B cell (primary cell): ENCODE results near the gene RTN4RL2. TPM values are rescaled to one million over a fixed set of nuclear protein-coding genes. Genes with fewer than 3 reads are reported as not detected.

ENCODE experiments used
- ATAC-seq: fragments of 200-7000 bp; cut with Tn5 transposase; one replicate; pipeline ENCODE4 v1.10.0; 2021; ENCODE audit warnings: low read depth, mild to moderate bottlenecking, moderate number of reproducible peaks, moderate library complexity
- CTCF ChIA-PET: fragments of 350-600 bp; sonication (Branson Sonifier 250); formaldehyde crosslinking; loops from one replicate; lab custom pipeline; 2021; ENCODE audit warnings: antibody characterized with exemption, inconsistent platforms; lab: Charles Lee
- POLR2A ChIA-PET: fragments of 350-600 bp; sonication (Branson Sonifier 250); formaldehyde crosslinking; loops from one replicate; lab custom pipeline; 2021; ENCODE audit warnings: antibody characterized with exemption; lab: Charles Lee
- DNase-seq: peaks from one replicate; pipeline ENCODE4 v3.0.0; 2013
- H2AFZ ChIP-seq: 2 replicates; pipeline ENCODE4 v1.6.1; 2012; ENCODE audit warnings: mild to moderate bottlenecking, low read depth, low read length; ENCODE audit not compliant: insufficient read depth, poor library complexity, severe bottlenecking
- H3K27ac ChIP-seq, 2 donors: 1 replicate in 1 of 2; 2 replicates in 1 of 2; pipeline ENCODE4 v1.5.1; 2012 to 2013; ENCODE audit warnings: low read length in 2 of 2, mild to moderate bottlenecking in 2 of 2, moderate library complexity in 1 of 2
- H3K27me3 ChIP-seq, 4 experiments: fragments of 200-600 bp in 1 of 4; sonication (generic) in 1 of 4; replicated peaks in 1 of 4; 1 replicate in 2 of 4; 2 replicates in 2 of 4; pipeline versions ENCODE4 v1.6.1 to v1.7.0; 2013 to 2016; ENCODE audit warnings: low read length in 3 of 4, mild to moderate bottlenecking in 2 of 4, mixed read lengths in 1 of 4, moderate library complexity in 1 of 4; ENCODE audit not compliant: insufficient read depth in 4 of 4, control insufficient read depth in 3 of 4; ENCODE audit errors: control extremely low read depth in 1 of 4
- H3K36me3 ChIP-seq, 2 experiments: replicated peaks in 1 of 2; 1 replicate in 1 of 2; 2 replicates in 1 of 2; pipeline versions ENCODE4 v1.6.1 to v1.7.1; 2013; ENCODE audit warnings: low read length in 1 of 2; ENCODE audit not compliant: insufficient read depth in 2 of 2, control insufficient read depth in 1 of 2; ENCODE audit errors: control extremely low read depth in 1 of 2, extremely low read depth in 1 of 2
- H3K4me1 ChIP-seq, 2 donors: fragments of 200-600 bp in 1 of 2; sonication (generic) in 1 of 2; 1 replicate in 1 of 2; 2 replicates in 1 of 2; pipeline versions ENCODE4 v1.5.1 to v1.6.1; 2013 to 2017; ENCODE audit warnings: low read length in 2 of 2; ENCODE audit not compliant: control insufficient read depth in 2 of 2, insufficient read depth in 2 of 2
- H3K4me2 ChIP-seq: replicated peaks from 2 replicates; pipeline ENCODE3; 2012; ENCODE audit warnings: mild to moderate bottlenecking, low read depth, low read length; ENCODE audit not compliant: poor library complexity, severe bottlenecking
- H3K4me3 ChIP-seq, 5 experiments: fragments of 200-600 bp in 1 of 5; sonication (generic) in 1 of 5; 1 replicate in 3 of 5; 2 replicates in 2 of 5; pipeline versions ENCODE4 v1.5.1 to v1.7.0; 2011 to 2016; ENCODE audit warnings: low read length in 4 of 5, mild to moderate bottlenecking in 4 of 5, low read depth in 2 of 5, control low read depth in 1 of 5, moderate library complexity in 1 of 5; ENCODE audit not compliant: insufficient read depth in 1 of 5; ENCODE audit errors: control extremely low read depth in 1 of 5, extremely low read depth in 1 of 5
- H3K79me2 ChIP-seq: fragments of 200-600 bp; sonication (generic); one replicate; pipeline ENCODE4 v1.6.0; 2016; ENCODE audit warnings: low read length; ENCODE audit not compliant: control insufficient read depth, insufficient read depth
- H3K9ac ChIP-seq: fragments of 200-600 bp; sonication (generic); 2 replicates; pipeline ENCODE4 v1.6.1; 2017; ENCODE audit warnings: mild to moderate bottlenecking, low read length, moderate library complexity
- H3K9me3 ChIP-seq, 3 donors: one replicate each; pipeline versions ENCODE4 v1.6.1 to v1.7.1; 2013; ENCODE audit warnings: low read length in 2 of 3; ENCODE audit not compliant: control insufficient read depth in 2 of 3, insufficient read depth in 1 of 3; ENCODE audit errors: control extremely low read depth in 1 of 3
- H4K20me1 ChIP-seq: 2 replicates; pipeline ENCODE4 v1.6.0; 2012; ENCODE audit warnings: mild to moderate bottlenecking, low read length; ENCODE audit not compliant: insufficient read depth, control insufficient read depth, poor library complexity, severe bottlenecking
- H3K27ac Mint-ChIP-seq: one replicate; pipeline ENCODE4 v1.8.0; 2021; ENCODE audit warnings: mixed read lengths
- H3K27me3 Mint-ChIP-seq: one replicate; pipeline ENCODE4 v1.8.0; 2021; ENCODE audit warnings: mixed read lengths
- H3K4me1 Mint-ChIP-seq: one replicate; pipeline ENCODE4 v1.8.0; 2021; ENCODE audit warnings: mixed read lengths
- H3K4me3 Mint-ChIP-seq: one replicate; pipeline ENCODE4 v1.8.0; 2021; ENCODE audit warnings: mixed read lengths
- H3K9me3 Mint-ChIP-seq: one replicate; pipeline ENCODE4 v1.8.0; 2022; ENCODE audit warnings: mixed read lengths; ENCODE audit not compliant: insufficient read depth
- EZH2 ChIP-seq: IDR thresholded peaks from 2 replicates; pipeline ENCODE4 v1.6.1; 2012; ENCODE audit warnings: borderline replicate concordance, low read depth, mild to moderate bottlenecking, moderate library complexity, low read length; ENCODE audit not compliant: insufficient read depth, poor library complexity, severe bottlenecking
- WGBS: methylation state at CpG from one replicate; pipeline ENCODE4 v1.1.5; 2013; ENCODE audit warnings: missing lambda C conversion rate; ENCODE audit not compliant: insufficient coverage; 5-methylcytosine and 5-hydroxymethylcytosine counted together
- intact Hi-C: fragments of 100-400 bp; cut with micrococcal nuclease; formaldehyde crosslinking; loops from one replicate; pipeline ENCODE4 v1.10.0; 2022
- polyA plus RNA-seq: library from polyadenylated mRNA; depleted of rRNA; stranded (reverse); fragments of >200 nt; gene quantifications from 2 replicates; pipeline ENCODE4 v1.2.3, GENCODE V29; 2012
- total RNA-seq, 2 donors: library from RNA; stranded (reverse); fragments of 120-200 nt in 1 of 2; gene quantifications; 1 replicate in 1 of 2; 2 replicates in 1 of 2; pipeline versions ENCODE4 v1.2.3 to v1.2.4, GENCODE V29; 2013 to 2022
- TF ChIP-seq, protein P1 (sequence below): fragments of 200-600 bp; IDR thresholded peaks from one replicate; pipeline ENCODE4 v1.8.0; 2022; ENCODE audit warnings: antibody characterized with exemption, mild to moderate bottlenecking

Gene RTN4RL2
- total and polyA plus RNA-seq, 2 donors (not counting 1 experiment from before 2014, with no cell fraction given), result 0.12 to 0.13 TPM

DNA sequence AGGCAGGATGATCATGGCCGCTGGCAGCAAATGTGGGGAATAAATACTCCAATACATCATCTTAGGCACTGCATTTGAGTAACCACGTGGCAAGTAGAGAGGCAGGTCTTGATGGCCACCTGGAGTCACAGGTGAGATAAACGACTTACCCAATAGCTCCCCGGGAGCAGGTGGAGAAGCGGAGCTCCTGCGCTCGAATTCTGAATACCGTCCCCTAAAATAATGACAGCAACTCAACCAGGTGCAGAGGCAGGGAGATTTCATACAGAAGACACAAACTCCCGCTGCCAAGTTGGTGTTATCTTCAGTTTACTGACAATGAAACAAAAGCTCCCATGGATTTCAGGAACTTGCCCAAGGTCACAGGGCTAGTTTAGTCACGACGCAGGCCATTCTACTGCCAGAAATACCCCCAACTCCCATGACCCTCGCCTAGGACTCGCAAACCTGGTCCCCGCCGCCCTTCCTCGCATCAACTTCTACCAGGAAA, 33.8 kb upstream of the RTN4RL2 start:
- DNase-seq, result no peak
- no peaks in the 10 kb centered on the region for H3K9me3 Mint-ChIP-seq
- TF ChIP-seq, protein P1, sequence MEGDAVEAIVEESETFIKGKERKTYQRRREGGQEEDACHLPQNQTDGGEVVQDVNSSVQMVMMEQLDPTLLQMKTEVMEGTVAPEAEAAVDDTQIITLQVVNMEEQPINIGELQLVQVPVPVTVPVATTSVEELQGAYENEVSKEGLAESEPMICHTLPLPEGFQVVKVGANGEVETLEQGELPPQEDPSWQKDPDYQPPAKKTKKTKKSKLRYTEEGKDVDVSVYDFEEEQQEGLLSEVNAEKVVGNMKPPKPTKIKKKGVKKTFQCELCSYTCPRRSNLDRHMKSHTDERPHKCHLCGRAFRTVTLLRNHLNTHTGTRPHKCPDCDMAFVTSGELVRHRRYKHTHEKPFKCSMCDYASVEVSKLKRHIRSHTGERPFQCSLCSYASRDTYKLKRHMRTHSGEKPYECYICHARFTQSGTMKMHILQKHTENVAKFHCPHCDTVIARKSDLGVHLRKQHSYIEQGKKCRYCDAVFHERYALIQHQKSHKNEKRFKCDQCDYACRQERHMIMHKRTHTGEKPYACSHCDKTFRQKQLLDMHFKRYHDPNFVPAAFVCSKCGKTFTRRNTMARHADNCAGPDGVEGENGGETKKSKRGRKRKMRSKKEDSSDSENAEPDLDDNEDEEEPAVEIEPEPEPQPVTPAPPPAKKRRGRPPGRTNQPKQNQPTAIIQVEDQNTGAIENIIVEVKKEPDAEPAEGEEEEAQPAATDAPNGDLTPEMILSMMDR, result no peak
- no peak for TF ChIP-seq EZH2
- Histone ChIP-seq H3K4me2 (peak overlapping the region; percentile 96), H3K27me3 (no peaks in the 10 kb centered on the region), H3K79me2 (peaks cover 10% of the 10 kb centered on the region), H3K27ac (peak overlapping the region in 1 of 2 donors; percentile 68), H4K20me1 (no peaks in the 10 kb centered on the region), H3K36me3 (peaks cover 0 to 3% of the 10 kb centered on the region in 2 experiments), H2AFZ (peak overlapping the region; percentile 95), H3K9me3 (peaks cover 0 to 4% (median 0%) of the 10 kb centered on the region in 3 donors), H3K9ac (peak overlapping the region; percentile 80), H3K4me3 (peak overlapping the region; percentile 32 to 90 (median 66)), H3K4me1 (peaks cover 28 to 33% of the 10 kb centered on the region in 2 donors)
- 3% methylated on average over 13 of the region's 16 CpGs for WGBS
- ATAC-seq, result no peak
- peak overlapping the region; percentile 92 for H3K27ac Mint-ChIP-seq
- ChIA-PET POLR2A (no interaction called here), CTCF (interaction anchor here (1.3 to 4.2 kb wide), 2 partner anchors 31 to 117 kb away, joined by 3 to 22 read pairs; no protein-coding TSS in a partner anchor)
- H3K27me3 Mint-ChIP-seq, result no peaks in the 10 kb centered on the region
- peak overlapping the region; percentile 91 for H3K4me3 Mint-ChIP-seq
- intact Hi-C loops, result loop anchor here (5.0 kb wide), 1 partner anchor 89 kb away; the partner anchor contains the start of genes P2RX3 and SSRP1
- H3K4me1 Mint-ChIP-seq, result peaks cover 36% of the 10 kb centered on the region
